Epithelial cell of prostate (primary cell): ENCODE results near the gene LPIN1.

Experiments
- DNase-seq: peaks from one replicate; pipeline ENCODE4 v3.0.0-alpha.2; 2011; ENCODE audit warnings: low read depth, low spot score
- H3K27ac ChIP-seq: fragments of 450-650 bp; 2 replicates; pipeline ENCODE4 v1.5.1; 2017; ENCODE audit warnings: mild to moderate bottlenecking

The LPIN1 gene

DNA sequence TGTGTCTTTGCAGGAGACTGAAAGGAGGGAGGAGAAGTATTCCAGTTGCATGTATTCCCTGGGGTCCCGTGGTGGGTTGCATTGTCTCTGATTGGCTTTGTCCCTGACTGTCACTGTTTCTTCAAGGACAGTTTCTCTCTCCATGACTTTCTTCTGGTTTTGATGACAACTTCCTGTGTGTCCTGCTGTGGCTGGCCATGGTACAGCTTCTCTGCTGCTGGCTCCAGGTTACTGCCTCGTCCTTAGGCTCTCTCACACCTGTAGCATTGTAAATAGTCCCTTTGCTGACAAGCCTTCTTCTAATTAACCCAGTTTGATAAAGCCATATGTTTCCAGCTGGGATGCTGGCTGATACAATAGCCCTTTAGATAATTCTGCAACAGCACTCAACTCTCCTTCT, 129.0 kb downstream of the LPIN1 start:
- H3K27ac ChIP-seq = no peak overlapping the region
- no peak for DNase-seq

DNA sequence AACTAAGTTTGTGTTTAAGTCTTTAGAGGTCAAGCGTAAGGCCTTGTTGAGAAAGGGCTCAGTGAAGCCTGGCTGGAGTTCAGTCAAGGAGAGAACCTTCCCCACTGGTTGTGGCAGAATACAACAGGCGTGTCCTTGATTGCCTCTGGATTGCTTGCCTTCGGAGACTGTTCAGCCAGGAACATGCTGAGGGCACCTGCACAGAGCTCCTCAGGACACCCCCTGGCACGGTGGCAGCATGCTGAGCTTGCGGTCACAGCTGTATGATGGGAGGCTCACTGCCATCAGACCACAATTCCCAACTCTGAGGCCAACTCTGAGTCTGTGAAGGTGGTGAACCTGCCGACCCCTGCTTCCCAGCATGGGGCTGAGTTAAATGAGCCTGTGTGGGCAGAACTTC, 130.0 kb downstream of the LPIN1 start:
- H3K27ac ChIP-seq = no peak overlapping the region
- no peak for DNase-seq

- H3K27ac ChIP-seq = no peak overlapping the region
- DNase-seq = no peak
Observed at GRCh38 chr2:11876889-11877288, 130.5 kb downstream of the LPIN1 start.
